Breast epithelium (tissue), 3 donors: ENCODE results near the gene TSNAXIP1.

Source experiments
- POLR2A ChIP-seq: fragments of 450-650 bp; IDR thresholded peaks from one replicate; pipeline ENCODE4 v1.6.1; 2016; ENCODE audit warnings: antibody characterized with exemption, mild to moderate bottlenecking, moderate library complexity
- TF ChIP-seq, protein P1 (sequence below), 3 donors: fragments of 450-650 bp; IDR thresholded peaks; one replicate each; pipeline ENCODE4 v1.5.1; 2016 to 2017; ENCODE audit warnings: antibody characterized with exemption in 3 of 3, mild to moderate bottlenecking in 3 of 3, moderate library complexity in 3 of 3

GRCh38 chr16:67825119-67825518, 18.4 kb downstream of the TSNAXIP1 start:
- TF ChIP-seq, protein P1, sequence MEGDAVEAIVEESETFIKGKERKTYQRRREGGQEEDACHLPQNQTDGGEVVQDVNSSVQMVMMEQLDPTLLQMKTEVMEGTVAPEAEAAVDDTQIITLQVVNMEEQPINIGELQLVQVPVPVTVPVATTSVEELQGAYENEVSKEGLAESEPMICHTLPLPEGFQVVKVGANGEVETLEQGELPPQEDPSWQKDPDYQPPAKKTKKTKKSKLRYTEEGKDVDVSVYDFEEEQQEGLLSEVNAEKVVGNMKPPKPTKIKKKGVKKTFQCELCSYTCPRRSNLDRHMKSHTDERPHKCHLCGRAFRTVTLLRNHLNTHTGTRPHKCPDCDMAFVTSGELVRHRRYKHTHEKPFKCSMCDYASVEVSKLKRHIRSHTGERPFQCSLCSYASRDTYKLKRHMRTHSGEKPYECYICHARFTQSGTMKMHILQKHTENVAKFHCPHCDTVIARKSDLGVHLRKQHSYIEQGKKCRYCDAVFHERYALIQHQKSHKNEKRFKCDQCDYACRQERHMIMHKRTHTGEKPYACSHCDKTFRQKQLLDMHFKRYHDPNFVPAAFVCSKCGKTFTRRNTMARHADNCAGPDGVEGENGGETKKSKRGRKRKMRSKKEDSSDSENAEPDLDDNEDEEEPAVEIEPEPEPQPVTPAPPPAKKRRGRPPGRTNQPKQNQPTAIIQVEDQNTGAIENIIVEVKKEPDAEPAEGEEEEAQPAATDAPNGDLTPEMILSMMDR (IDR thresholded peaks at IDR 0.05) = no peak
- TF ChIP-seq POLR2A = no peak
